ENCODE measurements around the gene RFC2. TPM values are rescaled to one million over a fixed set of nuclear protein-coding genes. Genes with fewer than 3 reads are reported as not detected.

RFC2 gene
- total and polyA plus RNA-seq, 10 of the 15 experiments (the other 5 are each of a cell fraction or from before 2014, with no cell fraction given) = 25.8 to 145 (median 90.9) TPM

DNA sequence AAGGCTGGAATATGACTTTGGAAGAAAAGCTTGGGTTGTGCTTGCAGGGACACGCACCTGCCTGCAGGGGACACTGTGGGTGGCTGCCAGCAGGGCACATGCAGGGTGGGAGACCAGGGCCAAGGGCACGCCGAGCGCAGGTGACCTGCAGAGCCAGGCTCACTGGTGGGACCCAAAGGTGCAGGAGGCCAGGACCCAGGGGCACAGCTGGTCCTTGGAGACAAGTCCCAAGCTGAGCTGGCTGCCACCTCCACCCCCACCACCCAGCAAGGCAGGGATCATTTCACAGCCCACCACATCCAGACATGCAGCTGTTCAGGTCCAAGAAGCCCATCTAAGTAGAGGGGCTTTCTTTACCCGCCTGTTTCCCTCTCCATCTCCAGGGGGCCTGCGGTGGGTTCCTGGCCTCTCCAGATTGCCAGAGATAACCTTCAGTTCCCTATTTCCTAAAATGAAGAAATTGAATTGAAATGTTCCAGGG is 21.2 kb upstream of the RFC2 start (continued):
- TF ChIP-seq, protein P1, sequence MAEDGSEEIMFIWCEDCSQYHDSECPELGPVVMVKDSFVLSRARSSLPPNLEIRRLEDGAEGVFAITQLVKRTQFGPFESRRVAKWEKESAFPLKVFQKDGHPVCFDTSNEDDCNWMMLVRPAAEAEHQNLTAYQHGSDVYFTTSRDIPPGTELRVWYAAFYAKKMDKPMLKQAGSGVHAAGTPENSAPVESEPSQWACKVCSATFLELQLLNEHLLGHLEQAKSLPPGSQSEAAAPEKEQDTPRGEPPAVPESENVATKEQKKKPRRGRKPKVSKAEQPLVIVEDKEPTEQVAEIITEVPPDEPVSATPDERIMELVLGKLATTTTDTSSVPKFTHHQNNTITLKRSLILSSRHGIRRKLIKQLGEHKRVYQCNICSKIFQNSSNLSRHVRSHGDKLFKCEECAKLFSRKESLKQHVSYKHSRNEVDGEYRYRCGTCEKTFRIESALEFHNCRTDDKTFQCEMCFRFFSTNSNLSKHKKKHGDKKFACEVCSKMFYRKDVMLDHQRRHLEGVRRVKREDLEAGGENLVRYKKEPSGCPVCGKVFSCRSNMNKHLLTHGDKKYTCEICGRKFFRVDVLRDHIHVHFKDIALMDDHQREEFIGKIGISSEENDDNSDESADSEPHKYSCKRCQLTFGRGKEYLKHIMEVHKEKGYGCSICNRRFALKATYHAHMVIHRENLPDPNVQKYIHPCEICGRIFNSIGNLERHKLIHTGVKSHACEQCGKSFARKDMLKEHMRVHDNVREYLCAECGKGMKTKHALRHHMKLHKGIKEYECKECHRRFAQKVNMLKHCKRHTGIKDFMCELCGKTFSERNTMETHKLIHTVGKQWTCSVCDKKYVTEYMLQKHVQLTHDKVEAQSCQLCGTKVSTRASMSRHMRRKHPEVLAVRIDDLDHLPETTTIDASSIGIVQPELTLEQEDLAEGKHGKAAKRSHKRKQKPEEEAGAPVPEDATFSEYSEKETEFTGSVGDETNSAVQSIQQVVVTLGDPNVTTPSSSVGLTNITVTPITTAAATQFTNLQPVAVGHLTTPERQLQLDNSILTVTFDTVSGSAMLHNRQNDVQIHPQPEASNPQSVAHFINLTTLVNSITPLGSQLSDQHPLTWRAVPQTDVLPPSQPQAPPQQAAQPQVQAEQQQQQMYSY (CRISPR knock-in tag; IDR thresholded peaks at IDR 0.05) = no peak
- TF ChIP-seq, protein P2, sequence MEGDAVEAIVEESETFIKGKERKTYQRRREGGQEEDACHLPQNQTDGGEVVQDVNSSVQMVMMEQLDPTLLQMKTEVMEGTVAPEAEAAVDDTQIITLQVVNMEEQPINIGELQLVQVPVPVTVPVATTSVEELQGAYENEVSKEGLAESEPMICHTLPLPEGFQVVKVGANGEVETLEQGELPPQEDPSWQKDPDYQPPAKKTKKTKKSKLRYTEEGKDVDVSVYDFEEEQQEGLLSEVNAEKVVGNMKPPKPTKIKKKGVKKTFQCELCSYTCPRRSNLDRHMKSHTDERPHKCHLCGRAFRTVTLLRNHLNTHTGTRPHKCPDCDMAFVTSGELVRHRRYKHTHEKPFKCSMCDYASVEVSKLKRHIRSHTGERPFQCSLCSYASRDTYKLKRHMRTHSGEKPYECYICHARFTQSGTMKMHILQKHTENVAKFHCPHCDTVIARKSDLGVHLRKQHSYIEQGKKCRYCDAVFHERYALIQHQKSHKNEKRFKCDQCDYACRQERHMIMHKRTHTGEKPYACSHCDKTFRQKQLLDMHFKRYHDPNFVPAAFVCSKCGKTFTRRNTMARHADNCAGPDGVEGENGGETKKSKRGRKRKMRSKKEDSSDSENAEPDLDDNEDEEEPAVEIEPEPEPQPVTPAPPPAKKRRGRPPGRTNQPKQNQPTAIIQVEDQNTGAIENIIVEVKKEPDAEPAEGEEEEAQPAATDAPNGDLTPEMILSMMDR (IDR thresholded peaks at IDR 0.05 in 2 of 3, conservative IDR thresholded peaks at IDR 0.05 in 1 of 3; ENCODE audit: control insufficient read depth in 2 of 3, extremely low read depth in 1 of 3, insufficient read depth in 1 of 3, low read depth in 3 of 3, low read length in 3 of 3) = peak; percentile 58 to 87 (median 62)
- TF ChIP-seq RELA (IDR thresholded peaks at IDR 0.05; ENCODE audit: borderline replicate concordance, partially characterized antibody) (no peak), IKZF1 (conservative IDR thresholded peaks at IDR 0.05) (peak; percentile 31), SMC3 (IDR thresholded peaks at IDR 0.05; ENCODE audit: borderline replicate concordance, low read length) (peak; percentile 41; the same call in 1 of the 2 replicates), NFYB (IDR thresholded peaks at IDR 0.05; ENCODE audit: insufficient read depth, low read depth, low read length) (no peak), DPF2 (IDR thresholded peaks at IDR 0.05) (peak; percentile 47; the same call in 1 of the 2 replicates), YY1 (IDR thresholded peaks at IDR 0.05; ENCODE audit: low read depth, low read length) (0 out of 2 replicates have a peak, but pooled peaks have one; percentile 14), NR2F1 (conservative IDR thresholded peaks at IDR 0.05) (peak; percentile 16; the same call in 1 of the 2 replicates)
